Right cardiac atrium (tissue), 5 donors: ENCODE data around the gene PPFIBP2. TPM values are rescaled to one million over a fixed set of nuclear protein-coding genes. Genes with fewer than 3 reads are reported as not detected.

Experiments used
- ATAC-seq, 2 donors: fragments of 200-7000 bp; cut with Tn5 transposase; one replicate each; pipeline versions ENCODE4 v1.8.0 to v1.9.1; 2020; ENCODE audit warnings: moderate library complexity in 2 of 2, mild to moderate bottlenecking in 1 of 2
- DNase-seq, 3 donors: peaks; one replicate each; pipeline ENCODE4 v3.0.0-alpha.2; 2020
- H3K27ac ChIP-seq: one replicate; pipeline ENCODE4 v1.5.1; 2013; ENCODE audit warnings: mild to moderate bottlenecking, low read length, control low read depth, moderate library complexity
- H3K27me3 ChIP-seq: one replicate; pipeline ENCODE4 v1.6.1; 2013; ENCODE audit not compliant: control insufficient read depth, insufficient read depth
- H3K4me1 ChIP-seq: one replicate; pipeline ENCODE4 v1.6.1; 2013; ENCODE audit warnings: low read length; ENCODE audit not compliant: control insufficient read depth, insufficient read depth
- H3K4me3 ChIP-seq: one replicate; pipeline ENCODE4 v1.5.1; 2013; ENCODE audit warnings: low read length, control low read depth
- H3K9me3 ChIP-seq: one replicate; pipeline ENCODE4 v1.6.1; 2013; ENCODE audit warnings: low read length; ENCODE audit not compliant: control insufficient read depth
- WGBS: extraction: QIAGEN DNeasy Blood & Tissue Kit; methylation state at CpG from one replicate; pipeline ENCODE4 v1.1.7; 2013; 5-methylcytosine and 5-hydroxymethylcytosine counted together
- intact Hi-C, 4 donors: fragments of 100-400 bp; cut with DNase I; formaldehyde crosslinking; loops; one replicate each; pipeline versions ENCODE4 v1.11.0 to v1.14.0; 2022 to 2023
- polyA plus RNA-seq: library from polyadenylated mRNA; stranded (reverse); fragments of 200-250 nt; gene quantifications from one replicate; pipeline ENCODE4 v1.2.3, GENCODE V29; 2013
- total RNA-seq, 4 donors: library from RNA; stranded (reverse); fragmentation: NEBNext Ultra II Directional; extraction: Animal tissue kit (Norgen Biotek cat#: 25700); gene quantifications; one replicate each; pipeline ENCODE4 v1.2.1, GENCODE V29; 2021
- donor health status: healthy with polysubstance abuse.
- donor health status: DM: no; HTN: yes; CAD: no.
- donor health status: DM: no; HTN: no; CAD: no.
- donor health status: DM: no; HTN: yes; CAD: no; lungs with severe emphysema.
- donor health status: DM: yes; HTN: yes; CAD: no.

PPFIBP2 gene
- total and polyA plus RNA-seq, 5 donors = 13.7 to 45.3 (median 25.0) TPM

DNA sequence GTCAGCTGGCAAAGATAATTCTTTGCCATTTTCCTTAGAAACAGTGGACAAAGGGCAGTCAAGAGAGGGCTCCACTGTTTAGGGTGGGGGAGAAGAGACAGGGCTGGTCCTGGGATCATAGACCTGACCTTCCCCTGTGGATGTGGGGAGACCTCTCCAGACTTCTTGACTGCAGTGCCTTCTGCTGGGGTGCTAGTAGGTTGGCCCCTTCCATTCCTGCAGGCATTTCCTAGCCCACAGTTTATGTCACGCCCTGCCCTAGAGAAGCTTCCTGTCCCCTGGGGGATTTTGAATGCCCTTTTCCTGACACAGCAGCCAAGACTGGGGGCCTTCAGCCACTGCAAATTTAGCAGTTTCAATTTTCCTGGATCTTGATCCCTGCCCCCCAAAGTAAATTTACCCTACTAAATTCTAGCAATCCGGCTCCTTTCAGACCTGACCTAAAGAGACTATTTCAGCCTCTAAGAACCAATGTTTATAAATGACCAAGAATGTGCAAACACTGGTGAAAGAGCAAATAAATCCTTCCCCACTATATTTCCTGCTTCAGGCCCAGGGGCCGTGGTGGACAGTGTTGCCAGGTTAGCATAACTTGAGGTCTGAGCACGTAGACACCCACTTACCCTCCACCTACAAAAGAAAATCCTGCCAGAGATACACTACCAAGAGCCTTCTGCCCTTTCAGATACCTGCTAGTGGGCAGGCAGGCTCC lies 58.4 kb downstream of the PPFIBP2 start:
- intact Hi-C loops = loop anchor here in 3 of 4 donors (5.0 to 10.0 kb wide), 4 partner anchors 57 to 95 kb away; partner anchors contain the start of gene PPFIBP2 (in 1 of the 3)
- peaks cover 11% of the 10 kb centered on the region for H3K4me1 ChIP-seq
- no peaks in the 10 kb centered on the region for H3K9me3 ChIP-seq
- no peak for ATAC-seq
- H3K27ac ChIP-seq = no peak overlapping the region
- WGBS = 74% methylated on average over 4 of the region's 4 CpGs
- DNase-seq = no peak
- no peaks in the 10 kb centered on the region for H3K27me3 ChIP-seq
- no peak overlapping the region for H3K4me3 ChIP-seq

- H3K4me3 ChIP-seq = no peak overlapping the region
- peaks cover 11% of the 10 kb centered on the region for H3K4me1 ChIP-seq
- DNase-seq = no peak
- ATAC-seq = no peak
- H3K27ac ChIP-seq = no peak overlapping the region
- no peaks in the 10 kb centered on the region for H3K27me3 ChIP-seq
- H3K9me3 ChIP-seq = no peaks in the 10 kb centered on the region
- intact Hi-C loops = loop anchor here in 3 of 4 donors (5.0 to 10.0 kb wide), 4 partner anchors 58 to 94 kb away; partner anchors contain the start of gene PPFIBP2 (in 1 of the 3)
Observed at GRCh38 chr11:7573193-7573557, 59.4 kb downstream of the PPFIBP2 start.

DNA sequence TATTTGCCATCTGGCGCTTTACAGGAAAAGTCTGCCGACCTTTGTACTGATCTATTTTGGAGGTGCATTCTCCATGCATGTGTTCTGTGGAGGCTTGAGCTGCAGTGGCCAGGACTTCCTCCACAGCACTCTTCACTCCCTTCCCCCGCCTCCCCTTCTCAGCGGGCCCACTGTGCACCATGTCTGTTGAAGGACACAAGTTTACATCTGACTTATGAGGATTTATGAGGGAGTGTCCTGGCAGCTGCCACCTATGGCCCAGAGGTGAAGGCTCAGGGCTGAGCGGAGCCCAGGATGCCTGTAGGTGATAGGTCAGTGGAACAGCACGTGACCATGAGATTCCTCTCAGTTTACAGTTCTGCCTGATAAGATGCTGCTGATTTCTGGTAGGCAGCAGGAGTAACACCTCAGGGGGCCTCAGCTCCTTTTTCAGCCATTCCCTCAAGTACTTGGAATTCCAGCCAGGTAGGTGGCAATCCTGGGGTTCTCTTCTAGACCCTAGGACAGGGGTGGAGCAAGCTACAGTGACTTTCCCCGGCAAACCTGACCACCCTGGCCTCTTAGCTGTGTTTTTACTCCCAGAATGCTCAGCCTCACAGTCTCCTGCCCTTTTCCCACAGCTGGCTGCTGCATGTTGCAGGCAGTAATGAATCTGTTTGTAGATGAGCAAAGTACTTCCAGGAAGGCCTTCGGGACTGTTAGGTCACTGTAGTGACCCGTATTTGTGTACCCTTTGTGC lies 59.9 kb downstream of the PPFIBP2 start:
- H3K4me1 ChIP-seq = peaks cover 16% of the 10 kb centered on the region

DNA sequence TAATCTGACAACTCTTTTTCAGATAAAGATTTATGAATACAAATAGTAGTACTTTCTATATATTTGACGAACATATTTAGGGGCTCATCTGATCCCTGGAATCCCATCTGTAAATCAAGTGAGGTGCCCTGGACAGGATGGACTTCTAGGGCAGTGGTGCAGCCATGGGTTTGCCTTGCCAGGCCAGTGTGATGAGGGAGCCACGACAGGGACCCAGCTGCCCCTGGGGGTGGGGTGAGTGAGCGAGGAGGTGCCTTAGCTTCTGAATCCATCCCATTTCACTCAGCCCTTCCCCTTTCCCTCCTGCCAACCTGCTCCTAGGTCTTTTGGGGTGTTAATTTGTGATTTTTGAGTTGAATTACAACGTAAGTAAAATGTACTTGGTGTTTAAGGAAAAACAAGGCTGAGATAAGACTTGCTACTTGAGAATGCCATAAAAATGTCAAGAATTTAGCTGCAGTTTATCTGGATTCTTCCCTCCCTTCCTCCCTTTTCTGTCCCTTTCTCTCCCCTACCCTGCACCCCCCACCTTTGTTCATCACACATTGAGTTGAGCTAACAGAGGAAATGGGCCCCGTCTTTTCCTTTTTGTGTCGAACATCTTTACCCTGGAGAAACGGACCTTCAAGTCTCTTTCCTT lies 60.8 kb downstream of the PPFIBP2 start:
- intact Hi-C loops = loop anchor here in 3 of 4 donors (5.0 to 10.0 kb wide), 4 partner anchors 60 to 93 kb away; partner anchors contain the start of gene PPFIBP2 (in 1 of the 3)
- DNase-seq (no peak), ATAC-seq (no peak)
- Histone ChIP-seq H3K9me3 (no peaks in the 10 kb centered on the region), H3K4me3 (no peak overlapping the region), H3K27ac (no peak overlapping the region), H3K27me3 (no peaks in the 10 kb centered on the region), H3K4me1 (peaks cover 17% of the 10 kb centered on the region)
- 70% methylated on average over 7 of the region's 7 CpGs for whole genome bisulfite sequencing

More for the DNA sequence above, 59.9 kb downstream of the PPFIBP2 start:
- H3K27ac ChIP-seq = no peak overlapping the region
- no peak overlapping the region for H3K4me3 ChIP-seq
- intact Hi-C loops = loop anchor here in 3 of 4 donors (5.0 to 10.0 kb wide), 4 partner anchors 59 to 94 kb away; partner anchors contain the start of gene PPFIBP2 (in 1 of the 3)
- ATAC-seq (no peak), DNase-seq (no peak)
- H3K9me3 ChIP-seq = no peaks in the 10 kb centered on the region
- 73% methylated on average over 9 of the region's 9 CpGs for WGBS
- H3K27me3 ChIP-seq = no peaks in the 10 kb centered on the region

- no peaks in the 10 kb centered on the region for H3K9me3 ChIP-seq
- peak overlapping the region; percentile 59 for H3K27ac ChIP-seq
- peaks cover 17% of the 10 kb centered on the region for H3K4me1 ChIP-seq
- intact Hi-C loops = loop anchor here in 1 of 4 donors (10.0 kb wide), 1 partner anchor 61 kb away; the partner anchor contains the start of gene PPFIBP2
- peak overlapping the region; percentile 33 for H3K4me3 ChIP-seq
- ATAC-seq (peak; percentile 45 to 56), DNase-seq (peak; percentile 35 to 57 (median 52))
- WGBS = 47% methylated on average over 11 of the region's 11 CpGs
- no peaks in the 10 kb centered on the region for H3K27me3 ChIP-seq
Observed at GRCh38 chr11:7575841-7576725, 62.3 kb downstream of the PPFIBP2 start.

DNA sequence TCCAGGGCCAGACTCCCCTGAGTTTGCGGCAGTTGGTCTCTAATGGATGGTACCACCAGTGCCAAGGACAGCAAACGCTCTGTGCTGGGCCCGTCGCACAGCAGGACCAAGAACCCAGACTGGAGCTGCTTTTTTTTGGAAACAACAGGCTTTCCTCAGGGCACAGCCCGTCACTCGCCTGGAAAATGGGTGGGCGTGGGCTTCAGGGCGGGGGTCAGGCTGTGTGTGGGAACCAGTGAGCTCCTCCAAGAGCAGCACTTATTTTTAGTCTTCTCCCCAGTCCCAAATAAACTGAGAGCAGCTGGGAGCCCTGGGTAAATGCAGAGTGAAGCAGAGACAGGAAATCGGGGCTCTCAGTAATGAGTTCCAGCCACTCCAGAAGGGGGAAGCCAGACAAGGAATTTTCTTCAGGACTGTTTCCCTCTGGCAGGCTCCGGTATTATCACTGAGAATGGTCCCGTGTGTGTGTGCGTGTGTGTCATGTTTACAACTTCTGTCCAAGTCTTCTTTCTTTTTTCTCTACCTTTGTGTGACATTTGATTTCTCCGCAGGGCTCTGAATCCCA lies 63.0 kb downstream of the PPFIBP2 start:
- DNase-seq (peak; percentile 45 to 86 (median 75)), ATAC-seq (peak; percentile 28 to 50)
- peaks cover 20% of the 10 kb centered on the region for H3K4me1 ChIP-seq
- no peaks in the 10 kb centered on the region for H3K9me3 ChIP-seq
- intact Hi-C loops = loop anchor here in 1 of 4 donors (10.0 kb wide), 1 partner anchor 62 kb away; the partner anchor contains the start of gene PPFIBP2
- H3K27me3 ChIP-seq = no peaks in the 10 kb centered on the region
- H3K4me3 ChIP-seq = peak overlapping the region; percentile 33
- WGBS = 19% methylated on average over 13 of the region's 13 CpGs
- H3K27ac ChIP-seq = peak overlapping the region; percentile 59

- H3K4me3 ChIP-seq = peak overlapping the region; percentile 33
- WGBS = 5% methylated on average over 16 of the region's 16 CpGs
- H3K27me3 ChIP-seq = no peaks in the 10 kb centered on the region
- intact Hi-C loops = loop anchor here in 1 of 4 donors (10.0 kb wide), 1 partner anchor 63 kb away; the partner anchor contains the start of gene PPFIBP2
- peak overlapping the region; percentile 59 for H3K27ac ChIP-seq
- DNase-seq (peak; percentile 43 to 72 (median 66)), ATAC-seq (peak; percentile 57 to 63)
- peaks cover 21% of the 10 kb centered on the region for H3K4me1 ChIP-seq
- H3K9me3 ChIP-seq = no peaks in the 10 kb centered on the region
Observed at GRCh38 chr11:7577291-7578190, 63.7 kb downstream of the PPFIBP2 start.

GRCh38 chr11:7578276-7578955 lies 64.6 kb downstream of the PPFIBP2 start:
- Histone ChIP-seq H3K4me1 (peaks cover 24% of the 10 kb centered on the region), H3K27ac (peak overlapping the region; percentile 59), H3K9me3 (no peaks in the 10 kb centered on the region), H3K27me3 (no peaks in the 10 kb centered on the region), H3K4me3 (peak overlapping the region; percentile 33)
- WGBS = 41% methylated on average over 9 of the region's 9 CpGs
- intact Hi-C loops = loop anchor here in 1 of 4 donors (10.0 kb wide), 1 partner anchor 64 kb away; the partner anchor contains the start of gene PPFIBP2
- ATAC-seq = no peak
- DNase-seq = no peak
